DOHH2 (cell line): ENCODE results near the gene CDH5.

Experiments
- CTCF ChIP-seq: fragments of 200-600 bp; sonication (generic); IDR thresholded peaks from one replicate; pipeline ENCODE4 v1.5.1; 2014; ENCODE audit warnings: antibody characterized with exemption, mild to moderate bottlenecking, low read depth, low read length; ENCODE audit not compliant: poor library complexity, severe bottlenecking
- EZH2phosphoT487 ChIP-seq: fragments of 200-600 bp; sonication (generic); IDR thresholded peaks from 2 replicates; pipeline ENCODE4 v1.6.1; 2017; ENCODE audit warnings: borderline replicate concordance, mild to moderate bottlenecking, antibody characterized with exemption, low read length, moderate library complexity, mixed read lengths

GRCh38 chr16:66429290-66429962 lies 62.9 kb downstream of the CDH5 start:
- TF ChIP-seq CTCF, result no peak
- TF ChIP-seq EZH2phosphoT487, result no peak
